Neuronal stem cell (in vitro differentiated cells): ENCODE data around the gene PRMT9.

Source experiments
- DNase-seq: peaks from one replicate; pipeline ENCODE4 v3.0.0-alpha.2; 2013; ENCODE audit warnings: low spot score
- H2AFZ ChIP-seq: one replicate; pipeline ENCODE4 v1.6.1; 2013; ENCODE audit warnings: mild to moderate bottlenecking, low read length, inconsistent platforms
- H2AK5ac ChIP-seq: 2 replicates; pipeline ENCODE4 v1.6.1; 2013; ENCODE audit warnings: low read depth, mild to moderate bottlenecking, inconsistent platforms, low read length, moderate library complexity, mixed read lengths
- H2BK120ac ChIP-seq: 2 replicates; pipeline ENCODE4 v1.6.1; 2013; ENCODE audit warnings: low read depth, mild to moderate bottlenecking, inconsistent platforms, low read length, moderate library complexity, mixed read lengths
- H2BK12ac ChIP-seq: one replicate; pipeline ENCODE4 v1.6.1; 2013; ENCODE audit warnings: low read length, inconsistent platforms
- H2BK15ac ChIP-seq: 2 replicates; pipeline ENCODE4 v1.6.1; 2013; ENCODE audit warnings: mild to moderate bottlenecking, low read length, inconsistent platforms, mixed read lengths
- H2BK5ac ChIP-seq: one replicate; pipeline ENCODE4 v1.6.1; 2013; ENCODE audit warnings: inconsistent platforms, mild to moderate bottlenecking, low read length, moderate library complexity
- H3K14ac ChIP-seq: one replicate; pipeline ENCODE4 v1.6.1; 2013; ENCODE audit warnings: low read length, inconsistent platforms
- H3K18ac ChIP-seq: 2 replicates; pipeline ENCODE4 v1.6.1; 2013; ENCODE audit warnings: low read length, inconsistent platforms
- H3K23ac ChIP-seq: 2 replicates; pipeline ENCODE4 v1.6.1; 2013; ENCODE audit warnings: low read depth, mild to moderate bottlenecking, mixed read lengths, low read length, inconsistent platforms; ENCODE audit not compliant: poor library complexity
- H3K27ac ChIP-seq: replicated peaks from 3 replicates; pipeline ENCODE4 v1.5.1; 2013; ENCODE audit warnings: low read length, inconsistent platforms
- H3K27me3 ChIP-seq, 3 experiments: 2 replicates each; pipeline ENCODE4 v1.6.1; 2013; ENCODE audit warnings: low read length in 3 of 3, mild to moderate bottlenecking in 2 of 3, inconsistent platforms in 1 of 3, low read depth in 1 of 3, mixed read lengths in 1 of 3, moderate library complexity in 1 of 3; ENCODE audit not compliant: control insufficient read depth in 3 of 3, insufficient read depth in 3 of 3
- H3K36me3 ChIP-seq, 2 donors: replicated peaks in 1 of 2; 2 replicates each; pipeline ENCODE4 v1.6.1; 2013; ENCODE audit warnings: low read length in 2 of 2; ENCODE audit not compliant: control insufficient read depth in 2 of 2, insufficient read depth in 2 of 2
- H3K4ac ChIP-seq: 2 replicates; pipeline ENCODE4 v1.6.1; 2013; ENCODE audit warnings: inconsistent platforms, mild to moderate bottlenecking, low read length, moderate library complexity
- H3K4me1 ChIP-seq, 2 donors: 1 replicate in 1 of 2; 2 replicates in 1 of 2; pipeline ENCODE4 v1.6.1; 2013; ENCODE audit warnings: low read length in 2 of 2, low read depth in 1 of 2; ENCODE audit not compliant: control insufficient read depth in 2 of 2, insufficient read depth in 1 of 2
- H3K4me2 ChIP-seq: one replicate; pipeline ENCODE4 v1.6.1; 2013; ENCODE audit warnings: mild to moderate bottlenecking, low read length, inconsistent platforms; ENCODE audit not compliant: insufficient read depth, poor library complexity, severe bottlenecking
- H3K4me3 ChIP-seq, 2 donors: 2 replicates each; pipeline ENCODE4 v1.5.1; 2013; ENCODE audit warnings: low read length in 2 of 2, mild to moderate bottlenecking in 2 of 2, inconsistent platforms in 1 of 2, moderate library complexity in 1 of 2
- H3K79me1 ChIP-seq: one replicate; pipeline ENCODE4 v1.6.1; 2013; ENCODE audit warnings: low read depth, mild to moderate bottlenecking, inconsistent platforms, low read length, moderate library complexity
- H3K9ac ChIP-seq: one replicate; pipeline ENCODE4 v1.6.1; 2013; ENCODE audit warnings: mild to moderate bottlenecking, low read depth, low read length, inconsistent platforms; ENCODE audit not compliant: poor library complexity
- H3K9me3 ChIP-seq, 2 donors: replicated peaks in 1 of 2; 2 replicates each; pipeline versions ENCODE3 to v1.6.1; 2013; ENCODE audit warnings: low read length in 2 of 2, mild to moderate bottlenecking in 2 of 2, inconsistent platforms in 1 of 2, low read depth in 1 of 2, mixed read lengths in 1 of 2, moderate library complexity in 1 of 2; ENCODE audit not compliant: control insufficient read depth in 2 of 2, insufficient read depth in 1 of 2
- H4K8ac ChIP-seq: one replicate; pipeline ENCODE4 v1.6.1; 2013; ENCODE audit warnings: low read depth, mild to moderate bottlenecking, inconsistent platforms, low read length, moderate library complexity
- H4K91ac ChIP-seq: one replicate; pipeline ENCODE4 v1.6.1; 2013; ENCODE audit warnings: low read length, low read depth, mild to moderate bottlenecking, inconsistent platforms; ENCODE audit not compliant: poor library complexity
- WGBS, 2 donors: extraction: QIAGEN DNeasy Blood & Tissue Kit; methylation state at CpG; one replicate each; pipeline ENCODE4 v1.1.7; 2013; ENCODE audit warnings: missing lambda C conversion rate in 2 of 2, mixed read lengths in 1 of 2; ENCODE audit not compliant: insufficient read length in 2 of 2, insufficient replicate concordance in 1 of 2; ENCODE audit errors: extremely low coverage in 2 of 2; 5-methylcytosine and 5-hydroxymethylcytosine counted together

The PRMT9 gene

DNA sequence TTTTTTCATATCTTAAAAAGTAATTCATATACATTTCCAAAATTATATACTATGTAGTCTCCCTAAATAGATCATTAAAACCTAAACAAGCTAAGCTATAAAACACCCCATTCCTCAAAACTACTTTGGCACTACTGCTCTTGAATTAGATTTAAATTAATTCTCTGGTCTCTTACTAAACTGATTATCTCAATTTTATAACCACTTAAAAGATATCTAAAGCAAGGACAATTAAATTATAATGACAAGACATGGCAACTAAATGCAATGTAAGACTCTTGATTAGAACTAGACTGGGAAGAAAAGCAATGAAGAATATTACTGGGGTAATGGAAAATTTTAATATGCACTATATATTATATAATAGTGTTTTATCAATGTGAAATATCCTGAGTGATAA, 38.9 kb downstream of the PRMT9 start:
- H3K9ac ChIP-seq = no peak overlapping the region
- no peak overlapping the region for H4K91ac ChIP-seq
- H3K36me3 ChIP-seq = peaks cover 6 to 44% of the 10 kb centered on the region in 2 donors
- DNase-seq = no peak
- H3K4me1 ChIP-seq = no peaks in the 10 kb centered on the region
- H3K18ac ChIP-seq = no peak overlapping the region
- no peak overlapping the region for H3K14ac ChIP-seq
- no peak overlapping the region for H2AFZ ChIP-seq
- no peak overlapping the region for H2BK5ac ChIP-seq
- H2BK12ac ChIP-seq = no peak overlapping the region
- no peak overlapping the region for H3K4me3 ChIP-seq
- H2BK120ac ChIP-seq = no peak overlapping the region
- no peak overlapping the region for H3K23ac ChIP-seq
- no peak overlapping the region for H2BK15ac ChIP-seq
- H3K4me2 ChIP-seq = no peak overlapping the region
- H2AK5ac ChIP-seq = no peak overlapping the region
- H3K9me3 ChIP-seq = no peaks in the 10 kb centered on the region
- H3K27me3 ChIP-seq = no peaks in the 10 kb centered on the region
- no peak overlapping the region for H3K4ac ChIP-seq
- H3K79me1 ChIP-seq = no peaks in the 10 kb centered on the region
- H4K8ac ChIP-seq = no peak overlapping the region
- no peak overlapping the region for H3K27ac ChIP-seq

DNA sequence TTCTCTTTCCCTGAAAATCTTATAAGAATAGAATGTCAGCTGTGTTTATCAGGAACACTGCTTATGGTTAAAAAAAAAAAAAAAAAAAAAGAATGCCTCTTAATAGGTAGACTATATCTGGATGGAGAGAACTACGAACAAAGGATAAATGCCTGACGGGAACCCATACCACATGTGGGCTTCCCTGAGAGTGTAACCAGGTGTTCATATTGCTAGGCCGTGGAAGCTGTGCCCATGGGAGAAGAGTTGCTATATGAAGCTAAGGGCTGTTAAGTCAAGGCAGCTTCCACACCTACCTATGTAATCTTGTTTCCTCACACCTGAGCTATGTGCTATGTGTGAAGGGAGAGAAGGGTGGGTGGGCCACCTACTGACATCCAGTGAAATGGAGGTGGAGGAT, 39.5 kb downstream of the PRMT9 start:
- H3K27ac ChIP-seq = no peak overlapping the region
- H2BK12ac ChIP-seq = no peak overlapping the region
- no peak overlapping the region for H4K8ac ChIP-seq
- WGBS, 2 donors = no CpG with 5 or more reads among the region's 3 CpGs
- H2AFZ ChIP-seq = no peak overlapping the region
- H3K9me3 ChIP-seq = no peaks in the 10 kb centered on the region
- no peaks in the 10 kb centered on the region for H3K79me1 ChIP-seq
- H3K36me3 ChIP-seq = peaks cover 6 to 48% of the 10 kb centered on the region in 2 donors
- no peak for DNase-seq
- H4K91ac ChIP-seq = no peak overlapping the region
- no peak overlapping the region for H3K4me2 ChIP-seq
- H3K4ac ChIP-seq = no peak overlapping the region
- no peaks in the 10 kb centered on the region for H3K27me3 ChIP-seq
- no peak overlapping the region for H3K14ac ChIP-seq
- no peak overlapping the region for H2BK120ac ChIP-seq
- no peak overlapping the region for H3K23ac ChIP-seq
- no peaks in the 10 kb centered on the region for H3K4me1 ChIP-seq
- no peak overlapping the region for H3K4me3 ChIP-seq
- no peak overlapping the region for H2BK5ac ChIP-seq
- no peak overlapping the region for H2AK5ac ChIP-seq
- H2BK15ac ChIP-seq = no peak overlapping the region
- H3K18ac ChIP-seq = no peak overlapping the region
- no peak overlapping the region for H3K9ac ChIP-seq

- Histone ChIP-seq H3K18ac (no peak overlapping the region), H3K36me3 (peaks cover 6 to 51% of the 10 kb centered on the region in 2 donors), H3K27ac (no peak overlapping the region), H2BK15ac (no peak overlapping the region), H3K79me1 (no peaks in the 10 kb centered on the region), H4K8ac (no peak overlapping the region), H3K27me3 (no peaks in the 10 kb centered on the region), H3K9me3 (no peaks in the 10 kb centered on the region), H3K4ac (no peak overlapping the region), H2BK12ac (no peak overlapping the region), H2AK5ac (no peak overlapping the region), H4K91ac (no peak overlapping the region), H3K4me2 (no peak overlapping the region), H3K4me1 (no peaks in the 10 kb centered on the region), H3K14ac (no peak overlapping the region), H2BK120ac (no peak overlapping the region), H3K4me3 (no peak overlapping the region), H3K23ac (no peak overlapping the region), H2BK5ac (no peak overlapping the region), H3K9ac (no peak overlapping the region), H2AFZ (no peak overlapping the region)
- DNase-seq = no peak
- no CpG with 5 or more reads among the region's 1 CpG for WGBS, 2 donors
Observed at GRCh38 chr4:147643616-147644015, 40.3 kb downstream of the PRMT9 start.

- DNase-seq = no peak
- H3K9ac ChIP-seq = no peak overlapping the region
Observed at GRCh38 chr4:147640331-147640730, 43.6 kb downstream of the PRMT9 start.

More at GRCh38 chr4:147640331-147640730, 43.6 kb downstream of the PRMT9 start:
- Histone ChIP-seq H2AK5ac (no peak overlapping the region), H3K9me3 (peaks cover 0 to 7% of the 10 kb centered on the region in 2 donors), H2BK15ac (no peak overlapping the region), H3K36me3 (peaks cover 5 to 75% of the 10 kb centered on the region in 2 donors), H3K14ac (no peak overlapping the region), H4K8ac (no peak overlapping the region), H4K91ac (no peak overlapping the region), H2AFZ (no peak overlapping the region), H3K4me2 (no peak overlapping the region), H2BK5ac (no peak overlapping the region), H2BK12ac (no peak overlapping the region), H3K27ac (no peak overlapping the region), H3K79me1 (no peaks in the 10 kb centered on the region), H2BK120ac (no peak overlapping the region), H3K4ac (no peak overlapping the region), H3K23ac (no peak overlapping the region), H3K4me1 (no peaks in the 10 kb centered on the region), H3K27me3 (no peaks in the 10 kb centered on the region), H3K4me3 (no peak overlapping the region), H3K18ac (no peak overlapping the region)
- WGBS, 2 donors = no CpG with 5 or more reads among the region's 1 CpG
